Stimulated activated CD8-positive, alpha-beta memory T cell treated with anti-CD3 and anti-CD28 coated beads, Interleukin-7, amount 100 ng/mL, for 1 hour (primary cell): ENCODE results near the gene MYOZ3.

Source experiments
- DNase-seq, 2 donors: peaks; one replicate each; pipeline ENCODE4 v3.0.0-alpha.2; 2020; ENCODE audit warnings: low read depth in 2 of 2

MYOZ3 gene, protein sequence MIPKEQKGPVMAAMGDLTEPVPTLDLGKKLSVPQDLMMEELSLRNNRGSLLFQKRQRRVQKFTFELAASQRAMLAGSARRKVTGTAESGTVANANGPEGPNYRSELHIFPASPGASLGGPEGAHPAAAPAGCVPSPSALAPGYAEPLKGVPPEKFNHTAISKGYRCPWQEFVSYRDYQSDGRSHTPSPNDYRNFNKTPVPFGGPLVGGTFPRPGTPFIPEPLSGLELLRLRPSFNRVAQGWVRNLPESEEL

DNA sequence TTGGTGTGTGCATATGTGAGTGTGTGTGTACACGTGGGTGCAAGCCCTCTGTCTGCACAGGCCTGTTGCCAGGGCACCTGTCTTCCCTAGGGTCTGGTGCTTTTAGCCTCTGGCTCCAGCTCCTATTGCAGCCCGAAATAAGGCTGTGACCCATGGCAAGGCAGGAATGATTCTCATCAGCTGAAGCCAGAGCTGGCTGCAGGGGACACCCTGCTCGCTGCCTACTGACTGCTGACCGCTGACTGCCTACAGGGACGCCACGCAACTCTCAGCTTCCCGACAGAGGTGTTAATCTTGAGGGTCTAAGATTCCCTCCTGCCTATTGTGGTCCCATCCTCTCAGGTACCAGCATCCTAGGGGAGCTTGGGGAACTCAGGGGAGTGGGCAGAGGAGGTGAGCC is at the start of gene MYOZ3:
Gene MYOZ3 (plus strand): TSS at position 166 of the 400 bp plus-strand sequence. CDS start 1,691 bp downstream, outside the sequence.
- DNase-seq = no peak

DNA sequence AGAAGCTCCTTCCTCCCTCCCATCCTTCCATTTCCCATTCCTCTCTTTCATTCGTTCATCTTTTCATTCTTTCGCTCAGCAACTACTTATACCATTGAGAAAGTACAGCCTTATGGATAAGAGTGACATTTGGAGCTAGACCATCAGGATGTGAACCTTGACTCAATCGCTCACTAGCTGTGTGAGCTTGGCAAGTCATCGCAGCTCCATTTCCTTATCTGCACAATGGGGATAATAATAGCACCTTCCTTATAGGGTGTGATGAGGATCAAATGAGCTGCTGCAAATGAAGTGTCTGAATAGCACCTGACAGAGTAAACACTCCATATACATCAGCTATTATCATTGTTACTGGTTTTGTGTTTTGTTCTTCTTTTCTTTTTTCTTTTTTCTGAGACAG is 48.6 kb upstream of the MYOZ3 start:
- DNase-seq = no peak

DNA sequence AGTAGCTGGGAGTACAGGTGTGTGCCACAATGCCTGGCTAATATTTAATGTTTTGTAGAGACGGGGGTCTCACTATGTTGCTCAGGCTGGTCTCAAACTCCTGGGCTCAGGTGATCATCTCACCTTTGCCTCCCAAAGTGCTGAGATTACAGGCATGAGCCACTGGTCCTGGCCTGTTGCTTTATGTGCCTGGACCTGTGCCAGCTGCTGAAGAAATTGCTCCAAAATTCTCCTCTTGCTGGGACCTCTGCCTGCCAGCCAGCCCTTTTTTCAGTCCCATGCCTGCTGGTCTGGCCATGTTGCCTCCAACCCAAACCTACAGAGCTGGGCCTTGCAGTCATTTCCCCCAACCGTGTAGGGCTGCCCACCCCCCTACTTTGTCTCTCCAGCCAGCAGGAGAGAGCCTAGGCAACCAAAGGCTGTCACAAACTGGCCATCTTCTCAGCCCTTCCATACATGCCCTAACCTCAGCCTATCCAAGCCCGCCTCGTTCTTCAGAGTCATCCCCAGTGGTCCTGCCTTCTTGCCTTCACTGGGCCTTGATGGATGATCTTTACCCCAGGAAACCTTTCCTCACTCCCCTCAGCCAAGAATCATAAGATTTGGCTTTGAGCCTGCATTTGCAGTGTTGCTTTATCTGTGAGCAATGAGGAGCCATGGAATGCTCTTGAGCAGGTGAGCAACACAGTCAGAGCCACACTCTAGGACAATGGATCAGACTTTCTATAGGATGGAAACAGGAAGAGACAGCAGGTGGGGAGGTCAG is 48.0 kb upstream of the MYOZ3 start:
- no peak for DNase-seq

DNA sequence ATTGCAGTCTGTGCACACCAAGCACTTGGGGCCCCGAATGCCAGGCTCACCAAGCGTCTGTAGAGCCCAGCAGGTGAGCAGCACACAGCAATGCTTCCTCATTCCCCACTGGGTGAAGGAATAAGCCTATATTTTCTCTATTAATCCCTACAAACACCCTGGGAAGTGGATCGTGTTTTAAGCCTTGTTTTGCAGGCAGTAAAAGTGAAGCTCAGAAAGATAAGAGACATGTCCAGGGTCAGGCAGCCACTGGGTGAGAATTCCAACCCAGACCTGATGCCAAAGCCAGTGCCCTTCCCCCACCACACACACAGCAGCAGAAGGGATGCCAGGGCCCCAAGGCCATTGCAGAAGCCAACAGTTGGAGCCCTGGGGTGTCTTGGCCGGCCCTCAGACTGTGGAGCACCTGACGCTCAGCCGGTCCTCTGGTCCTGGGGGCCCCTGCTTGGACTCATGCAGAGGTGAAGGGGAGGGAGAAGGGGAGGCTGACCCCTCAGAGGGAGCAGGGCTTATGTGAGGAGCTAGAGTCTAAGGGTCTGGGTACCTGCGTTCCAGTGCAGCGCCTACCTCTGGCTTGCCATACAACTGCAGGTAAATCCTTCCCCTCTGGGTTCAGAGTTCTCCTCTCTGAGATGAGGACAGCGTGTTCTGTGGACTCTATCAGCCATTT is 46.9 kb upstream of the MYOZ3 start:
- DNase-seq = no peak

DNA sequence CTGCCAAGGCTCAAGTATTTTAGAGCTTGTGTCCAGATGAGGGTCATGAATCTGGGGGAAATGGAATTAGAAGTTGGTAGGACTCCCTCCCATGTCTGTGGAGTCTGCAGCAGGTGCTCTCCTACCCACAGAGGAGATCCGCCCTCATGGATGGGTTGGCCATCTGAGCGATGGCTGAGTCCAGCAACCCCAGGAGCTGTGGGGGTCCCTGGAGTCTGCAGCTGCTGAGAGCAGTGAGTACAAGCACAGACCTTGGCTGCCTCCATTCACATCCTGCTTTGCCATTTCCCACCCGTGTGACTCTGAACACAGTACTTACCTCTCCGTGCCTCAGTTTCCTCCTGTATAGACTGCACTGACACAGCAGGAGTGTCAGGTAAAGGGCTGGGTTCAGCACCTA is 46.4 kb upstream of the MYOZ3 start:
- DNase-seq = no peak

DNA sequence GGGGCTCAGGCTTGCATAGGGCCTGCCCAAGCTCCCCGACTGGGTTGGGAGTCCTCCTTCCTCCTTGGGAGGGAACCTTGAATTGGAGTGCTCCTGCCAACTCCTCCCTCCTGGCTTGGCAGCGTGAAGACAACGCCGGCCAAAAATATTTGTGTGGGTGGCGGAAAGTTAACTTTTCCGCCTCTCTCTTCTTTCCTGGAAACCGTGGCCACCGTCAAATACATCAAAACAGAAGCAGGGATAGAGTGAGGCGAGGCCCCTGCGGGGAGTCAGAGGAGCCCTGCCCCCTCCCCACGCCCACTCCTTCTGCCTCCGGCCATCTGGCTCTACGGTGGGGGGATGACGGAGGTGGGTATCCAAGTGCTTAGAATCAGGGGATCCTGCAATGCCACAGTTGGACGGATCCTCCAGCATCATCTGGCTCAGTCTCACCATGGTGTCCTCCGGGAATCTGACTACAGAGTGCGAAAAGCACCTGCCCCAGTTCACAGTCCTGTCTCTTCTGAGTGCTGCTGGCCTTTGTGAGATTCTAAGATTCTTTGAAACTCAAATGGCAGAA is 45.8 kb upstream of the MYOZ3 start:
- no peak for DNase-seq

DNA sequence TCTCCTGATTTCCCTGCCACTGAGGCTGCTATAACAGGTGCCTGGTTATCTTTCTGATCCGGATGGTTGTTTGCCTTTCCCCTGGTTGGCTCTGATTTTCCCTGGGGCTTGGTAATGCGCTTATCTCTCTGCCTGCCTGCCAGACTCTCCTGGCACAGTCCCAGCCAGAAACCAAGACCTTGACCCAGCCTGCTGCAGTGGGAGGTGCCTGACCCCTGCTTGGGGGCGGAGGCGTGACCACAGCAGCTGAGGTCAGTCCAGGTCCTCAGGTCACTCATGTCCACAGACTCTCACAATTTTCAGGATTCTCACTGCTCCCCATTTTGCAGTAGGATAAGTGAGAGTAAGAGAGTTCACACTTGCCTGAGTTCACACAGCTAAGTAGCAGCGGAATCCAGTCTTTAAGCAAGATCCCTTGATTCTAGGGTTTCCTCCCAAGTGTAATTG is 45.0 kb upstream of the MYOZ3 start:
- DNase-seq = no peak

DNA sequence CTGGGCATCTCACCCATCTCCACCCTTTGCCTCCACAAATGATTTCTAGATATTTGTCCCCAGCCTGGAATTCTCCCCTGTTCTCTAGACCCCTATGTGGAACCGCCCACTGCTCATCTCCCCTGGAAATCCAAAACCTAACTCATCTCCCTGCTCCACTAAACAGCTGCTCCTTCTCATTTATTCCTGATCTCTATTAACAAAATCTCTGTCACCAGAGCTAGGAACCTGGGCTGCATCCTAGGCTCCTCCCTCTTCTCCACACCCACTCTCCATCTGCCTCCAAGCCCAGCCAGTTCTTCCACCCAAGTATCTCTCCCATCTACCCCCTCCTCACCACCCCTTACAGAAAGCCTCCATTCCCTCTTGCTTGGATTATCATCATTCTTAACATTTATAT is 44.5 kb upstream of the MYOZ3 start:
- DNase-seq = no peak

DNA sequence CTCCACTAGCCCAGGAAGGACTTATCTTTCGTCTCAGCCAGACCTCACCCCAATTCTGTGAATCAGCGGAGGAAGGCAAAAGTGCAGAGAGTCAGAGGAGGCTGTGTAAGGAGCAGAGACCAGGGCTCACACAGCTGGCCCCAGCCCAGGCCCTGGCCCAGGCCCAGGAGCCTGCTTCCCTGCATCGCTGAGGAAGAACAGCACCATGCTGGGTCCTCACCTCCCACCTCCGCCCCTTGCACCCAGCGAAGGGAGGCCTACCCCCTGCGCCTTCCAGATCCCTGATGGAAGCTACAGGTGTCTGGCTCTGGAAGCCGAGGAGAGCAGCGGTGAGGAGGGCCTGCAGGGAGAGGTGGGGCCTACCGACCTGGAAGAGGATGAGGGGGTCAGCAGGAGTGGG is 42.9 kb upstream of the MYOZ3 start:
- no peak for DNase-seq

DNA sequence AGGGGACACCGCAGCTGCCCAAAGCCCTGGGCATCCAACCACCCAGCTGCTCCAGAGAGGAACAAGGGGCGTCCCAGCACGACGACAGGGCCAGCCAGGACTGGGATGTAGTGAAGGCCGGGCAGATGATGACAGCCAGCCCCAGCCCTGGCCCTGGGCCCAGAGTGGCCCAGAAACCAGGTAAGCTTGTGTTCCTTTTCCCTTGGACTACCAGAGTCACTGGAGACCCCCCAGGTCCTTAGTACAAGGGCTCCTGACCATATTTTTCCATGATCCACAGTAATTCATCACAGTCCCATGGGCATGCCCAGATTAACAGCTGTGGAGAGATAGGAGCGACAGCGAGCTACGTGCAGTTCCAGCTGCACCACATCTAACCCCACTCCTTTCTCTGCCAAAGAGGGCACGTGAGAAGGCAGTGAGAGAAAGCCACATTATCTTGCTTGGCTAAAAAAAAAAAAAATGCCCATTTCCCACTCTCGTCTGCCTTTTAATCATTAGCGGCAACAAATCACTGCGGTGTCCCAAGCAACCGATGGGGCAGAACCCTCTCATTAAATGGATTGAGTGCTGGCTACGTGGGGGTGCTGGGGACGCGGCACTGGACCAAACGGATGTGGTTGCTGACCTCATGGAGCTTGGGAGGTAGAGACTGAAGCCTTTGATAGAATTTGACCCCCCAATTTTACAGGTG is 42.3 kb upstream of the MYOZ3 start:
- no peak for DNase-seq

DNA sequence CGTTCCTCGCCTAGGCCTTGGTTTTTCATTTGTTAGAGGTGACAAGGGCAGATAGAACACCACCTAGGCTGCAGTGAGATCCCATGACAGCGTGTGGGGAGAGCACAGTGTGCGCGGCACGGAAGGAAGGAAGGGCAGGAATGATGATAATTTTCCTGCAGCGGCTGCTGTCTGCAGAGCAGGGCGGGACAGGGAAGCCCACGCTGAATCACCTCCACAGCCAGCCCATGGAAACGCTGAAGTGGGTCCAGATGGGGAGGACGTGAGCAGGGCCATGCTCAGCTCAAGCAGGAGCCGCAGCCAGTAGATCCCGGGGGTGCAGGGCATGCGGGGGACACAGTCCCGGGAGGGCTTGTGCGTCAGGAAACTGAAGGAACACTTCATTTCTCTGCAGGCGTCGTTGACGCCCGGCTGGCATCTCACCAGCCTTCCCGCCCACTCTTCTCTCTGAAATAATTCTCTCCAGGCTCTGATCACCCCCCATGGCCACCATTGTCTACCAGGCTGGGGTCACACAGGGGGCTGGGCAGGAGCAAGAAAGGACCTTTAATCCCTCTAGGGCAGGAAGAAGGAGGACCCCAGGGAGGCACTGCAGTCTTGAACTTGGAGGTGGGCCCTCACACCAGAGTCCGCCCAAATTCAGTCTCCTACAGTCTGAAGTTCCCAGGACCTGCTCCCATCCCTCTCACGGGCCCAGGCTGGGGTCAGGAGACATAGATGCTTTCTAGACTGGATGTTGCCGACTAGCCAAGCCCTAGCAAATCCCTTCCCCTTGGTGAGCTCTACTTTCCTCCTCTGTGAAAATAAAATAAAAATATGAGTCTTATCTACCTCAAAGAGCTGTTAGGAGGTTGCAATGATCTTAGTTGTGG is 41.5 kb upstream of the MYOZ3 start:
- DNase-seq = no peak

DNA sequence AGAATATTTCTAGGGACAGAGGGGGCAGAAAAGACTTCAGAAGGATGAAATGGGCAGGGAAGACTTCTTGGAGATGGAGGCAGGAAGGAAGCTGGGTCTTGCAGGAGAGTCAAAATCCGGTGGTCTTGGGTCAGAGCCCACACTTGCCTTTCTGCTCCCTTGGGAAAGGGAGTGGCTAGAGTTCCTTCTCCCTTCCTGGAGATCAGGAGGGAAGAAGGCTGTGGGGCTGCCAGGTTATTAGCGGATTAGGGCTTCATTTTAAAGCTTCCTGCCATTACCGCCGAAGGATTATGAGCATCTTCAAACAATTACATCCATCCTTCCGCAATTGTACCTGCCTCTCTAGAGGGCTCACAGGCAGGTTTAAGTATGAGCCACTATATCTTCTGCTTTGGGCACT is 39.8 kb upstream of the MYOZ3 start:
- no peak for DNase-seq

DNA sequence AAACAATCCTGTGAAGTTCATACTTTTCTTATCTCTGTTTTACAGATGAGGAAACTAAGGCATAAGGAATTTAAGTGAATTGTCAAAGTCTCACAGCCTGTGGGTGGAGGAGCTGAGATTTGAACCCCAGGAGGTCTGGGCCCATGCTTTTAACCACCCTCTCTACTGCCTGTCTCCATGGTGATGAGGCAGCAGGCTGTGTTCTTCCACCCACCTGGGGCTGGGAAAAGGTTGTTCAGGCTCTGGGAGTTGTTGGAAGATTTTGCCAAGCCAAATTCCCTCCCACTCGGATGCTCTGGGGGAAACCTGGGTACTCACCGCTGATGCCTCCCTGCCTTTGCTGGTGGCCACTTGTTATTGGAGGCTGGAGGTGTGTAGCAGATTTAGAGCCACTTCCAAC is 38.9 kb upstream of the MYOZ3 start:
- no peak for DNase-seq

DNA sequence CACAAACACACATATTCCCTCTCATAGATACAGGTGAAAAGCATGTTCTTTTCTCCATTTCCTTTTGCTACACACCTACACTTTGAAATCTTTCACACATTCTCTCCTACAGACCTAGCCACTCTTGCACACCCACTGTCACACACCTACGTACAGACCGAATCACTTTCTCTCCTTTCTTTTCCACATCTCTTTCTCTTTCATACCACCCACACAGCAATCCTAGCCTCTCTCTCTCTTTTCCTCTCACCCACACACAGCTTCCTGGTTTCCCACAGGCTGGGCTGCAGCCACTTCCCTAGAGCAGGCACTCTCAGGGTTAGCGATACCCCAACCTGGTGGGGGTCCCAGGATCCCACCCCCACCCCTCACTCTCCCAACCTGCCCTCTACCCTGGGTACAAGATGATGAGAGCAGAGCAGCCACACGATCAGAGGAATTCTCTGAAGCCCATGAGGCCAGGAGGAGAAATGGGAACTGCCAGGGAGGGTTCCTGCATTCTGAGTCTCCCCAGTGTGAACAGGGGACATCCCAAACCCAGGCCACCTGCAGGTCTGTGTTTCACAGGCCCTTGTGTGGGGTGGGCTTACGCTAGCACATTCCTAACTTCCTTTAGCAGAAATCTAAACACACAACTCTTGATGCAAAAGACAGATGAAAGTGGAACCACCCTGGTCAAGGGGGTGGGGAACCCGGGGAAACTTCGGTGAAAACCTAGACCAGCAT is 37.7 kb upstream of the MYOZ3 start:
- no peak for DNase-seq

DNA sequence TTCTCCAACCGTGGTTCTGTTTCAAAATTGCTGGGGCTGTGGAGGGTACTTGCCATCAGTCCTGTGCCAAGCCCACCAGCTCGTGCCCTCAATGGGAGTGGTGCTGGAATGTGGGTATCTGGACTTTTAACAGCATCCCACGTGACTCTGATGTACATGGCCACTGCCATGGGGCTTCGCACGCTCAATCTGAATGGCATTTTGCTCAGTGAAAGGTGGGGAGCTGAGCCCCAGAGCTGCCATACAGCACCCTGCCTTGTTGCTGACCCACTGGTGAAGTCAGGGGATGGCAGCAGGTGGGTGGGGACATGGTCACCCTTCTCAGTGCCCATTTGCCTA is 37.2 kb upstream of the MYOZ3 start:
- DNase-seq = no peak

DNA sequence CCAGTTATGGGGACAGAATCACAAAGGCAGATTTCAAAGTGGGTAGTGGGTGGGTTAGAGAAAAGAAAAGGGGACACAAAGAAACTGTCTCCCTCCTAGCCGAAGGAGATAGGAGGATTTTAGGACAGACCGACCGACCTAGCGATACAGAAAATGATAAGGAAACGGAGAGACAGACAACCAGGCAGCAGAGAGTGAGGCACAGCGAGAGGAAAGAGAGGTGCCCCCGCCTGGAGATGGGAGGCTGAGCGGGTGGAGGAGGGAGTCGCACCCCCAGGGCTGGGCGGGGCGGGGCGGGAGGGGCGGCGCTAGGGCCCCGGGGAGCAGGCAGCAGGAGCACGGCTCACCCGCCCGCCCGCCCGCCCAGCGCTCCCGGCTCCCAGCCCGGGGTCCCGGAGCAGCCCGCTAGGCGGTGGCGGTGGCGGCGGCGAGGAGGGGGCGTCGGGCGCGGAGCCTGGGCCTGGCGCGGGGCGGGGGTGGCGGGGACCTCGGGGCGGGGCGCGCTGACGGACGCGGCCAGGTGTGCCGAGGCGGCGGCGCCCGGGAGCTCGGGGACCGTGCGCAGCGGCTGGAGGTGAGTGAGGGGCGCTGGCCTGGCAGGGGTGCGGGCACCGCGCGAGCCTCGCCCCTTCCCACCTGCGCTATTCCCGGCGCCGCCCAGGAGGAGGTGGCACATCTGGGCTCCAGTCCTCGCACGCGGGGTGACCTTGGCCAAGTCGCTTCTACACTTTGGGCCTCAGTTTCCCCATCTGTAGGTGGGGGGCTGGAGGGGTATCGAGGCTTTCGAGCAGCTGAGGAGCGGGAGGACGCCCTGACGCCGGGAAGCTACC is 36.5 kb upstream of the MYOZ3 start:
- DNase-seq = no peak

DNA sequence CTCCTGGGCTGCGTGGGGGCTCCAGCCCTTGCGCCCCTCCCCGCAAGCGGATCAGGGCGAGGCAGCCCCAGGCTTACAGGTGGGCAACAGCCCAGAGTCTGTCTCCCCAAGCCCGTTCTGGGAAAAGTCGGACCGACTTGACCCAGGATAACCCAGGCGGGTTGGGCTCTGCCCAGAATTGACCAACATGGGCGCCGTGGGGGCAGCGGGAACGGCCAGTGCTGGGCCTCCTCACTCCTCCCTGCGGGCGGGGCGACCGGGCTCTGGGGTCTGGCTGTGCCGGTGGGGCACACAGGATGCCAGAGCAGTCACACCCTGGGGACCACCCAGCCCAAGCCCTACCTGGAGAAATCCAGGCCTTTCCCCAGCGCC is 35.9 kb upstream of the MYOZ3 start:
- DNase-seq = no peak

DNA sequence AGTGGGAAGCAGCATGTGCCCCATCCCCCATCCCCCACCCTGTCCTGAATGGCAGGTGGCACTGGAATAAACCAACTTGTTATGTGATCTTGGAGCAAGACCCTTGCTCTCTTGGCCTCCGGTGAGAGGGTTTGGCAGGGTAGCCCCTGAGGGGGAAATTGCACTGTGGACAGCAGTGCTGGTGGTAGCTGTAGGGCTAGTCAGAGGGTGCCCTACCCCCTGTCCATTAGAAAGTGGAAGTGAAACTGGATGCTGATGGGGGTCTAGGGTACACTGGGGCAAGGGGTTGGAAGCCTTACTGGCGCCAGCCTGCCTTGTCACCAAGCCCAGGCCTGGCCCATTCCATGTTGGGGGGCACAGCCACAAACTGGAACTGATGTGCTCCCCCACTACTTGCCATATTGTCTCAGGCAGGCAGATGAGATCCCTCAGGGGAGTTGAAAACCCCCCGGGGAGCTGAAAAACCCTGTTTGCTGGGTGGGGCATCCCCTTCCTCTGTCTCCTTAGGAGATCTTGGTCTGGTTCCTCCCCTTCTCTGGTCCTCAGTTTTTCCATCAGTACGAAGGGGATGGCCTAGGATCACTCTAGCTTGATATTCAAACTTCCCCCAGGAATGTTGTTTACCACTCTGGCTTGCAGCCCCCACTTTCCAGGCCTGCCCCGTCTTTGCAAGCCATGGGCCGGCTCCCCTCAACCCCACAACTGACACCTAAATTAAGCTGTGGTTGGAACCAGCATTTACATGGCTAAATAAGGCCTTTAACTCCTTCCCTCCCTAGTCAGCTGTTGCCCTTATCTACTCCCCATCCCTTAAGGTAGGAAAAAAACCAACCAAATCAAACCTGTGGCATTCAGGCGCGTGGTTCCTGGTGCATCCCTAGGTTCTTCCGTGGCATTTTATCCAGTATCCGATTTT is 35.0 kb upstream of the MYOZ3 start:
- no peak for DNase-seq

DNA sequence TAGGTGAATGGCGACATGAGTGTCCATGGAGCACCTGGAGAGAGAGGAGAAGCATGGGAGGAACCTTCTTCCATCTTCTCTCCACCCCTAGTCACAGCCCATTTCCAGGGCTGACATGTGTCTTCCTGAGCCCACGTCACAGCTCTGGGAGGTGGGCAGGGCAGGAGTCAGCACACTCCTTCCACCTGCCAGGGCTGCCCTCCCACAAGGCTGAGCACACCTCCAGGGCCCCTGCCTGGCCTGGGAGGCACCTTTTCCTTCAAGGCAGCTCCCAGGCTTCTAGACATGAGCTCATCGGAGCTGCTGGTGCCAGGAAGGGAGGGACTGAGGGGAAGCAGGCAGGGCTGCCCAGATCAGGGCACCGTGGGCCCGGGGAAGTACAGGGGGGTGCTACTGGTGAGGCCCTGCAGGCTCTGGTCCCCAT is 34.2 kb upstream of the MYOZ3 start:
- no peak for DNase-seq
